Fibroblast of pulmonary artery (primary cell): ENCODE measurements around the gene TWNK.

Experiments used
- DNase-seq: peaks from one replicate; pipeline ENCODE4 v3.0.0-alpha.2; 2010; ENCODE audit warnings: low read depth
- H3K4me3 ChIP-seq: replicated peaks from 2 replicates; pipeline ENCODE4 v1.5.1; 2011; ENCODE audit warnings: low read depth, mild to moderate bottlenecking, control low read depth, low read length, moderate library complexity
- CTCF ChIP-seq: IDR thresholded peaks from 2 replicates; pipeline ENCODE4 v1.5.1; 2011; ENCODE audit warnings: mild to moderate bottlenecking, control low read depth, low read length, inconsistent platforms; ENCODE audit errors: missing control alignments

The TWNK gene

GRCh38 chr10:100987685-100988049, 324 bp downstream of the TWNK start:
- TF ChIP-seq CTCF, result no peak
- peak overlapping the region; percentile 98 for H3K4me3 ChIP-seq
- DNase-seq, result no peak

GRCh38 chr10:100988166-100988565, 823 bp downstream of the TWNK start:
- DNase-seq, result no peak
- TF ChIP-seq CTCF, result no peak
- H3K4me3 ChIP-seq, result peak overlapping the region; percentile 98

GRCh38 chr10:100989088-100989487, 1.7 kb downstream of the TWNK start:
- DNase-seq, result no peak
- H3K4me3 ChIP-seq, result no peak overlapping the region
- TF ChIP-seq CTCF, result no peak

GRCh38 chr10:100993986-100994708, 6.8 kb downstream of the TWNK start:
- DNase-seq, result peak; percentile 61
- no peak overlapping the region for H3K4me3 ChIP-seq
- TF ChIP-seq CTCF, result peak; percentile 73

- no peak for TF ChIP-seq CTCF
- no peak overlapping the region for H3K4me3 ChIP-seq
- DNase-seq, result no peak
Observed at GRCh38 chr10:100995181-100995580, 7.8 kb downstream of the TWNK start.

- H3K4me3 ChIP-seq, result peak overlapping the region; percentile 89
- no peak for TF ChIP-seq CTCF
- DNase-seq, result no peak
Observed at GRCh38 chr10:100996678-100997359, 9.5 kb downstream of the TWNK start.
